ENCODE data around the gene ACLY.
"Not testable (repeated sequence)": the region's sequence is repeated elsewhere in the genome, so short reads cannot be mapped to it uniquely, and the experiment has no call there.

The ACLY gene

GRCh38 chr17:41888332-41888965 lies 30.3 kb downstream of the ACLY start:
- no peak for TF ChIP-seq CTCF (conservative IDR thresholded peaks at IDR 0.05; ENCODE audit: low read length)
- no peak overlapping the region for H3K4me3 ChIP-seq (ENCODE audit: low read length)
- DNase-seq (ENCODE audit: low read depth), result no peak

DNA sequence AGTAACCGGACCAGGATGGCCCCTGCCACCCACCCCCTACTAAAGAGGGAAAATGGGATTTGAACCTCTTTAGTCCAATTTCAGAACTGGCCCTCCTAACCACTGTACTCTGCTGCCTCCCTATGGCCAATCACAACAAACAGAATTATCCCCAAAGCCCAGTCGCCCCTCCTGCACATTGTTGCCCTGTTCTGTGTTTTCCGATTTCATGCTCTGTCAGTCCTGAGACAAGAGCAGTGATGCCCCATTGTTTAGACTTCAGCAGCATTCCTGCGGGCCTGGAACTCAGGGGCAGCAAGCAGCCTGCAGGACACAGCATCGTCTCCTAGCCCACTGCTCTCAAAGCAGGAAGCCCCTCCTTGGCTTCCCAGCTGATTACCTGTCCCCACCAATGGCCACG lies 33.0 kb downstream of the ACLY start:
- DNase-seq (ENCODE audit: low read depth), result no peak
- peak; percentile 25 for TF ChIP-seq CTCF (conservative IDR thresholded peaks at IDR 0.05; ENCODE audit: low read length)
- H3K4me3 ChIP-seq (ENCODE audit: low read length), result no peak overlapping the region

- TF ChIP-seq CTCF (conservative IDR thresholded peaks at IDR 0.05; ENCODE audit: low read length), result no peak
- H3K4me3 ChIP-seq (ENCODE audit: low read length), result no peak overlapping the region
- no peak for DNase-seq (ENCODE audit: low read depth)
Measured at GRCh38 chr17:41882756-41883155, 36.0 kb downstream of the ACLY start.

DNA sequence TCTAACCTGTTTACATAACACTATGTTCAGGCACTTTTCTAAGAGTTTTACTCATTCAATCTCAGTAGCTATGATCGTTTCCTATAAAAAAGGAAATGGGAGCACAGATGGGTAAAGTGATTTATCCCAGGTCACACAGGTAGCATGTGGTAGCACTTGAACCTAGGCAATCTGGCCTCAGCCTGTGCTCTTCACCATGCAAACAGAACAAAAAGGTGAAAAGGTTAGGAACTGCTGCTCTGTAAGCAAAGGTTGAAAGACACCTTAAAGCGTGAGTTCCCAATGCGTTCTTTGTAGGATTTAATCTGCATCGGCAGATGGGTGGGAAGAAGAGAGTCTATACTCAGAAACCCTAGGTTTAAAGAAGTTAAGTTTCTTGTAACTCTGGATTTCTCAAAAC lies 38.6 kb downstream of the ACLY start:
- no peak overlapping the region for H3K4me3 ChIP-seq (ENCODE audit: low read length)
- TF ChIP-seq CTCF (conservative IDR thresholded peaks at IDR 0.05; ENCODE audit: low read length), result no peak
- DNase-seq (ENCODE audit: low read depth), result no peak

DNA sequence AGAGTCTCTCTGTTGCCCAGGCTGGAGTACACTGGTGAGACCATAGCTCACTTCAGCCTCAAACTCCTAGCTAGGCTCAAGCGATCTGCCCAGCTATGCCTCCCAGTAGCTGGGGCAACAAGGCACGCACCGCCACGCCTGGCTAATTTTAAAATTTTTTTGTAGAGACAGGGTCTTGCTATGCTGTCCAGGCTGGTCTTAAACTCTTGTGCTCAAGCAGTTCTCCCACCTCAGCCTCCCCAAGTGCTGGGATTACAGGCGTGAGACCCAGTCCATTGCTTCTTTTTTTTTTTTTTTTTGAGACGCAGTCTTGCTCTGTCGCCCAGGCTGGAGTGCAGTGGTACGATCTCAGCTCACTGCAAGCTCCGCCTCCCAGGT lies 44.5 kb downstream of the ACLY start:
- DNase-seq (ENCODE audit: low read depth); H3K4me3 ChIP-seq (ENCODE audit: low read length): not testable (repeated sequence)

DNA sequence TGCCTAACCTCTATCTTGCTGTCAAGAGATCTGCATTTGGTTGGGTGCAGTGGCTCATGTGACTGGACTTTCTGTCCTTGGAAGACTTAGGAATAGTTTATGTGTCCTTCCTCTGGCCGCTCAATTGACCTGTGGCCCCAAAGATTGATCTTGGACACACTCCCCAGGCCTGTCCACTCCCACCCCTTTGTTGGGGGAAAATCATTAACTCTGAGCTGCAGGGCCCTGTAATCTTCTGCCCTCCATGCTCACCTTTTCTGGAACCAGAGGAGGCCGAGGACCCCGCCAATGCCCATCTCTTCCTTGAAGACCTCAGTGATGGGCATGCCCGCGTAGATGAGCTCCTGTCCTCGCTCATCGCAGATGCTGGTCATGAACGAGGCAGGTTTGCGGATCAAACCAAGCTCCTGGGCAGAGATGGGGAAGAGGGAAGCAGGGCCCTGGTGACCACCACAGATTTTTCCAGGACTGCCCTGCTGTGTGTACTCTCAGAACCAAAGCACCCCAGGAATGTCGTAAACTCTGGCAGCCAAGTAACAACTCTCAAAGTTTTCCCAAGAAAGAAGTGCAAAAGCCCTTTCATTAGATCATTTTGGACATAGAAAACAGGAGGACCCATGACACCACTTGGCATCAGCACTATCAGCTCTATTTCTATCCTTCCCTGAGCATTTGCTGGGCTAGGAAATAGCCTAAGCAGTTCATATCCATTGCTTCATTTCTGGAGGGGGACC lies 45.0 kb downstream of the ACLY start:
- TF ChIP-seq CTCF (conservative IDR thresholded peaks at IDR 0.05; ENCODE audit: low read length), result no peak
- no peak overlapping the region for H3K4me3 ChIP-seq (ENCODE audit: low read length)
- peak; percentile 8 for DNase-seq (ENCODE audit: low read depth)

GRCh38 chr17:41871789-41872188 lies 47.0 kb downstream of the ACLY start:
- no peak overlapping the region for H3K4me3 ChIP-seq (ENCODE audit: low read length)
- TF ChIP-seq CTCF (conservative IDR thresholded peaks at IDR 0.05; ENCODE audit: low read length), result no peak
- DNase-seq (ENCODE audit: low read depth), result no peak

All from AG10803 (cell line).